ENCODE data around the gene CHD3. TPM values are rescaled to one million over a fixed set of nuclear protein-coding genes. Genes with fewer than 3 reads are reported as not detected.

CHD3 gene
- total and polyA plus RNA-seq, 2 of the 13 experiments (the other 11 are each of a cell fraction or from before 2014, with no cell fraction given): 2.7 to 3.7 TPM

DNA sequence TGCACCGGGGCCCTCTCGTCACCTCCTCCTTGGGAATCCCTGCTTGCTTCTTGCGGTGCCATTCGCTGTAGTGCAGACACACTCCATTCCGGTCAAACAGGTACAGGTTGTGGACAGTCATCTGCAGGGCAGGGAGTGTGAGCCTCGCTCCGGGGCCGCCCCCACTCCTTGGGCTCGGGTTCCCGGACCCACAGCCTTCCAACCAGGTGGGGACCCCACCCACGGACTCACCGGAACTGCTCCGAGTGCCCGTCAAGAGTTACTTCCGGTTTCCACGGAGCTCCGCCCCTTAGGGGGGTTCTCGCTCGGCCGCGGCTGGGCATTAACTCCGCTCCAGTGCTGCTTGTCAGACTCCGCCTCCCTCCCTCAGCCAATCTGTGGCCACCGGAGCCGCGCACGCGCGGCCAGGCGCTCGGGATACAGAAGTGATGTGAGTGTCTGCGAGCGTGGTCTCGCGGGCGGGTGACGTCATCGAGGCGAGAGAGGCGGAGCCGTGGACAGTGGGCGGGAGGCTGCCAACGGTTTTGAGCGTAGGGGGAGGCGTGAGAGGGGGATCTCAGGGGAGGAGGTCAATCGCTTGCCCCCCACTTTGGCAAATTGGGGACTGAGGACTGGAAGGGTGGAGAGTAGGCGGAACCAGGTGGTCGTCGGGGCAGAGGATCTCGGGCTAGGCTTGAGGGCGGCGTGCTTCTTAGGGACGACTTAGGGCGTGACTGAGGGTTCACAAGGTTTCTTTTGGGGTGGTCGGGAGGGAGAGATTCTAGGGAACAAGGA lies 43.3 kb downstream of the CHD3 start, which contains the start of the genes CNTROB and TRAPPC1 (continued):
- TF ChIP-seq, protein P1, sequence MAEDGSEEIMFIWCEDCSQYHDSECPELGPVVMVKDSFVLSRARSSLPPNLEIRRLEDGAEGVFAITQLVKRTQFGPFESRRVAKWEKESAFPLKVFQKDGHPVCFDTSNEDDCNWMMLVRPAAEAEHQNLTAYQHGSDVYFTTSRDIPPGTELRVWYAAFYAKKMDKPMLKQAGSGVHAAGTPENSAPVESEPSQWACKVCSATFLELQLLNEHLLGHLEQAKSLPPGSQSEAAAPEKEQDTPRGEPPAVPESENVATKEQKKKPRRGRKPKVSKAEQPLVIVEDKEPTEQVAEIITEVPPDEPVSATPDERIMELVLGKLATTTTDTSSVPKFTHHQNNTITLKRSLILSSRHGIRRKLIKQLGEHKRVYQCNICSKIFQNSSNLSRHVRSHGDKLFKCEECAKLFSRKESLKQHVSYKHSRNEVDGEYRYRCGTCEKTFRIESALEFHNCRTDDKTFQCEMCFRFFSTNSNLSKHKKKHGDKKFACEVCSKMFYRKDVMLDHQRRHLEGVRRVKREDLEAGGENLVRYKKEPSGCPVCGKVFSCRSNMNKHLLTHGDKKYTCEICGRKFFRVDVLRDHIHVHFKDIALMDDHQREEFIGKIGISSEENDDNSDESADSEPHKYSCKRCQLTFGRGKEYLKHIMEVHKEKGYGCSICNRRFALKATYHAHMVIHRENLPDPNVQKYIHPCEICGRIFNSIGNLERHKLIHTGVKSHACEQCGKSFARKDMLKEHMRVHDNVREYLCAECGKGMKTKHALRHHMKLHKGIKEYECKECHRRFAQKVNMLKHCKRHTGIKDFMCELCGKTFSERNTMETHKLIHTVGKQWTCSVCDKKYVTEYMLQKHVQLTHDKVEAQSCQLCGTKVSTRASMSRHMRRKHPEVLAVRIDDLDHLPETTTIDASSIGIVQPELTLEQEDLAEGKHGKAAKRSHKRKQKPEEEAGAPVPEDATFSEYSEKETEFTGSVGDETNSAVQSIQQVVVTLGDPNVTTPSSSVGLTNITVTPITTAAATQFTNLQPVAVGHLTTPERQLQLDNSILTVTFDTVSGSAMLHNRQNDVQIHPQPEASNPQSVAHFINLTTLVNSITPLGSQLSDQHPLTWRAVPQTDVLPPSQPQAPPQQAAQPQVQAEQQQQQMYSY (CRISPR knock-in tag; IDR thresholded peaks at IDR 0.05): peak; percentile 56
- no peak for TF ChIP-seq SOX6 (IDR thresholded peaks at IDR 0.05)
- TF ChIP-seq SOX6 (CRISPR knock-in tag; IDR thresholded peaks at IDR 0.05): 0 out of 2 replicates have a peak, but pooled peaks have one; percentile 20
- TF ChIP-seq YY1 (IDR thresholded peaks at IDR 0.05; ENCODE audit: insufficient read depth, insufficient replicate concordance, low read depth, low read length): peak; percentile 7
- TF ChIP-seq KDM1A (CRISPR knock-in tag; IDR thresholded peaks at IDR 0.05): no peak
- 0 out of 2 replicates have a peak, but pooled peaks have one; percentile 31 for TF ChIP-seq SALL2 (CRISPR knock-in tag; IDR thresholded peaks at IDR 0.05)
- TF ChIP-seq HOXA3 (CRISPR knock-in tag; IDR thresholded peaks at IDR 0.05): peak; percentile 88
- 0 out of 2 replicates have a peak, but pooled peaks have one; percentile 52 for TF ChIP-seq MIER3 (CRISPR knock-in tag; IDR thresholded peaks at IDR 0.05; ENCODE audit: borderline replicate concordance)
- TF ChIP-seq KMT2B (CRISPR knock-in tag; IDR thresholded peaks at IDR 0.05): peak; percentile 80
- TF ChIP-seq, protein P2, sequence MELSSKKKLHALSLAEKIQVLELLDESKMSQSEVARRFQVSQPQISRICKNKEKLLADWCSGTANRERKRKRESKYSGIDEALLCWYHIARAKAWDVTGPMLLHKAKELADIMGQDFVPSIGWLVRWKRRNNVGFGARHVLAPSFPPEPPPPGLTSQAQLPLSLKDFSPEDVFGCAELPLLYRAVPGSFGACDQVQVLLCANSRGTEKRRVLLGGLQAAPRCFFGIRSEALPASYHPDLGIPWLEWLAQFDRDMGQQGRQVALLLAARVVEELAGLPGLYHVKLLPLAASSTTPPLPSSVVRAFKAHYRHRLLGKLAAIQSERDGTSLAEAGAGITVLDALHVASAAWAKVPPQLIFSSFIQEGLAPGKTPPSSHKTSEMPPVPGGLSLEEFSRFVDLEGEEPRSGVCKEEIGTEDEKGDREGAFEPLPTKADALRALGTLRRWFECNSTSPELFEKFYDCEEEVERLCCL (CRISPR knock-in tag; IDR thresholded peaks at IDR 0.05; ENCODE audit: borderline replicate concordance): no peak
- TF ChIP-seq ZNF772 (CRISPR knock-in tag; IDR thresholded peaks at IDR 0.05): peak; percentile 38; the same call in 1 of the 2 replicates
- peak; percentile 71 for TF ChIP-seq ZNF781 (CRISPR knock-in tag; IDR thresholded peaks at IDR 0.05; ENCODE audit: borderline replicate concordance, not compliant biosample characterization)
- peak; percentile 83 for TF ChIP-seq XRCC5 (optimal IDR thresholded peaks at IDR 0.05; ENCODE audit: low read length)
- no peak for TF ChIP-seq ZNF816 (CRISPR knock-in tag; IDR thresholded peaks at IDR 0.05; ENCODE audit: borderline replicate concordance)
- TF ChIP-seq ZNF644 (CRISPR knock-in tag; IDR thresholded peaks at IDR 0.05; ENCODE audit: low read depth): no peak
- TF ChIP-seq POLR2A (IDR thresholded peaks at IDR 0.05; ENCODE audit: insufficient read depth in 1 of 2, low read depth in 2 of 2, low read length in 2 of 2): peak; percentile 50 to 76
- peak; percentile 33; the same call in 1 of the 2 replicates for TF ChIP-seq ISL2 (CRISPR knock-in tag; IDR thresholded peaks at IDR 0.05)
- TF ChIP-seq PITX1 (CRISPR knock-in tag; IDR thresholded peaks at IDR 0.05): 0 out of 2 replicates have a peak, but pooled peaks have one; percentile 30
- 0 out of 2 replicates have a peak, but pooled peaks have one; percentile 67 for TF ChIP-seq ZNF891 (CRISPR knock-in tag; IDR thresholded peaks at IDR 0.05)
- TF ChIP-seq, protein P3, sequence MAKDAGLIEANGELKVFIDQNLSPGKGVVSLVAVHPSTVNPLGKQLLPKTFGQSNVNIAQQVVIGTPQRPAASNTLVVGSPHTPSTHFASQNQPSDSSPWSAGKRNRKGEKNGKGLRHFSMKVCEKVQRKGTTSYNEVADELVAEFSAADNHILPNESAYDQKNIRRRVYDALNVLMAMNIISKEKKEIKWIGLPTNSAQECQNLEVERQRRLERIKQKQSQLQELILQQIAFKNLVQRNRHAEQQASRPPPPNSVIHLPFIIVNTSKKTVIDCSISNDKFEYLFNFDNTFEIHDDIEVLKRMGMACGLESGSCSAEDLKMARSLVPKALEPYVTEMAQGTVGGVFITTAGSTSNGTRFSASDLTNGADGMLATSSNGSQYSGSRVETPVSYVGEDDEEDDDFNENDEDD (CRISPR knock-in tag; IDR thresholded peaks at IDR 0.05; ENCODE audit: borderline replicate concordance): peak; percentile 74; the same call in 1 of the 2 replicates
- 0 out of 4 replicates have a peak, but pooled peaks of 1 of the 2 experiments have one; percentile 24 for TF ChIP-seq EP300 (IDR thresholded peaks at IDR 0.05; ENCODE audit: low read depth in 2 of 2, low read length in 2 of 2)
- TF ChIP-seq EP300 (CRISPR knock-in tag; IDR thresholded peaks at IDR 0.05; ENCODE audit: borderline replicate concordance): no peak
- TF ChIP-seq KLF12 (CRISPR knock-in tag; IDR thresholded peaks at IDR 0.05; ENCODE audit: borderline replicate concordance): peak; percentile 70
- 0 out of 2 replicates have a peak, but pooled peaks have one; percentile 57 for TF ChIP-seq ZNF232 (CRISPR knock-in tag; IDR thresholded peaks at IDR 0.05; ENCODE audit: borderline replicate concordance)
